CD4-positive, alpha-beta T cell (primary cell): ENCODE results near the gene DBH. TPM values are rescaled to one million over a fixed set of nuclear protein-coding genes. Genes with fewer than 3 reads are reported as not detected.
A peak's percentile ranks its signal among the peaks of the same experiment; 100 is the strongest.

Experiments
- ATAC-seq: fragments of 200-7000 bp; cut with Tn5 transposase; one replicate; pipeline ENCODE4 v1.10.0; 2022; ENCODE audit warnings: mild to moderate bottlenecking; ENCODE audit not compliant: poor library complexity
- CTCF ChIA-PET: fragments of 350-600 bp; sonication (Branson Sonifier 250); formaldehyde crosslinking; loops from one replicate; lab custom pipeline; 2021; ENCODE audit warnings: antibody characterized with exemption, inconsistent platforms; lab: Charles Lee
- POLR2A ChIA-PET: fragments of 350-600 bp; sonication (Branson Sonifier 250); formaldehyde crosslinking; loops from one replicate; lab custom pipeline; 2021; ENCODE audit warnings: antibody characterized with exemption, inconsistent platforms; lab: Charles Lee
- DNase-seq, 14 experiments: peaks; one replicate each; pipeline ENCODE4 v3.0.0-alpha.2; 2013 to 2020; ENCODE audit warnings: mixed read lengths in 2 of 14
- H3K27ac ChIP-seq, 2 donors: one replicate each; pipeline versions ENCODE4 v1.5.1 to v1.7.0; 2013; ENCODE audit warnings: low read length in 2 of 2, low read depth in 1 of 2, mild to moderate bottlenecking in 1 of 2
- H3K27me3 ChIP-seq, 2 experiments: 1 replicate in 1 of 2; 2 replicates in 1 of 2; pipeline versions ENCODE4 v1.6.1 to v1.7.0; 2013; ENCODE audit warnings: low read length in 2 of 2, control low read depth in 1 of 2, mild to moderate bottlenecking in 1 of 2, moderate library complexity in 1 of 2; ENCODE audit not compliant: insufficient read depth in 2 of 2, control insufficient read depth in 1 of 2
- H3K36me3 ChIP-seq: one replicate; pipeline ENCODE4 v1.6.1; 2013; ENCODE audit warnings: low read length, control low read depth; ENCODE audit not compliant: insufficient read depth
- H3K4me1 ChIP-seq: one replicate; pipeline ENCODE4 v1.6.1; 2013; ENCODE audit warnings: low read length, control low read depth; ENCODE audit not compliant: insufficient read depth
- H3K4me3 ChIP-seq: one replicate; pipeline ENCODE4 v1.5.1; 2013; ENCODE audit warnings: mild to moderate bottlenecking, low read length, moderate library complexity
- H3K9me3 ChIP-seq, 2 experiments: 1 replicate in 1 of 2; 2 replicates in 1 of 2; pipeline versions ENCODE4 v1.6.1 to v1.7.0; 2013; ENCODE audit warnings: low read length in 2 of 2, mild to moderate bottlenecking in 2 of 2, control low read depth in 1 of 2, moderate library complexity in 1 of 2; ENCODE audit not compliant: control insufficient read depth in 1 of 2, insufficient read depth in 1 of 2
- H3K27ac Mint-ChIP-seq: one replicate; pipeline ENCODE4 v1.8.0; 2020; ENCODE audit warnings: mixed read lengths
- H3K27me3 Mint-ChIP-seq: one replicate; pipeline ENCODE4 v1.8.0; 2021; ENCODE audit warnings: mixed read lengths
- H3K36me3 Mint-ChIP-seq: one replicate; pipeline ENCODE4 v1.8.0; 2021; ENCODE audit warnings: low read depth, mixed read lengths
- H3K4me1 Mint-ChIP-seq: one replicate; pipeline ENCODE4 v1.8.0; 2021; ENCODE audit warnings: low read depth, mixed read lengths
- H3K4me3 Mint-ChIP-seq: one replicate; pipeline ENCODE4 v1.8.0; 2020; ENCODE audit warnings: mild to moderate bottlenecking, mixed read lengths
- H3K9me3 Mint-ChIP-seq: one replicate; pipeline ENCODE4 v1.8.0; 2020; ENCODE audit warnings: mixed read lengths
- CTCF ChIP-seq: fragments of 200-600 bp; IDR thresholded peaks from one replicate; pipeline ENCODE4 v1.8.0; 2022; ENCODE audit warnings: antibody characterized with exemption, mild to moderate bottlenecking
- intact Hi-C, 2 experiments: fragments of 100-400 bp; cut with DNase I in 1 of 2; cut with micrococcal nuclease in 1 of 2; formaldehyde crosslinking; loops; one replicate each; pipeline versions ENCODE4 v1.15.1 to v1.9.0; 2023 to 2025; cut with DNase I, micrococcal nuclease
- total RNA-seq, 174 experiments: library from RNA in 2 of 174; stranded (reverse) in 2 of 174; gene quantifications; one replicate each; pipeline ENCODE4 v1.2.3 and lab custom pipeline; 2021 to 2026

The DBH gene
- total RNA-seq, 2 experiments from 2014 or later: 1.7 to 1.8 TPM

GRCh38 chr9:133690081-133690561 lies 54.0 kb downstream of the DBH start:
- peaks cover 13% of the 10 kb centered on the region for H3K4me1 ChIP-seq
- H3K9me3 ChIP-seq: no peaks in the 10 kb centered on the region
- Mint-ChIP-seq H3K27me3 (no peaks in the 10 kb centered on the region), H3K36me3 (peaks cover 55% of the 10 kb centered on the region), H3K27ac (no peak overlapping the region), H3K4me3 (no peak overlapping the region), H3K9me3 (no peaks in the 10 kb centered on the region), H3K4me1 (peaks cover 10% of the 10 kb centered on the region)
- H3K27me3 ChIP-seq: no peaks in the 10 kb centered on the region
- no peak overlapping the region for H3K27ac ChIP-seq
- peaks cover 30% of the 10 kb centered on the region for H3K36me3 ChIP-seq
- intact Hi-C loops: no loop called here
- H3K4me3 ChIP-seq: no peak overlapping the region
- DNase-seq (no peak), ATAC-seq (no peak)
- CTCF ChIA-PET: no interaction called here
- no peak for TF ChIP-seq CTCF
- POLR2A ChIA-PET: no interaction called here

- Histone ChIP-seq H3K4me1 (peaks cover 5% of the 10 kb centered on the region), H3K4me3 (no peak overlapping the region), H3K9me3 (no peaks in the 10 kb centered on the region), H3K27me3 (no peaks in the 10 kb centered on the region), H3K36me3 (peaks cover 32% of the 10 kb centered on the region), H3K27ac (no peak overlapping the region)
- POLR2A ChIA-PET: interaction anchor here (1.3 to 4.1 kb wide), 2 partner anchors 11 to 14 kb away, joined by 5 to 19 read pairs; no protein-coding TSS in a partner anchor
- DNase-seq: no peak
- Mint-ChIP-seq H3K27me3 (no peaks in the 10 kb centered on the region), H3K4me1 (peaks cover 4% of the 10 kb centered on the region), H3K36me3 (peaks cover 55% of the 10 kb centered on the region), H3K4me3 (no peak overlapping the region), H3K27ac (peak overlapping the region; percentile 42), H3K9me3 (no peaks in the 10 kb centered on the region)
- CTCF ChIA-PET: no interaction called here
- TF ChIP-seq CTCF: no peak
- ATAC-seq: no peak
- intact Hi-C loops: no loop called here
Measured at GRCh38 chr9:133691191-133691590, 55.0 kb downstream of the DBH start.

GRCh38 chr9:133691626-133692363 lies 55.6 kb downstream of the DBH start:
- H3K9me3 Mint-ChIP-seq: no peaks in the 10 kb centered on the region
- Histone ChIP-seq H3K9me3 (no peaks in the 10 kb centered on the region), H3K36me3 (peaks cover 32% of the 10 kb centered on the region), H3K4me1 (peaks cover 5% of the 10 kb centered on the region), H3K27ac (no peak overlapping the region), H3K27me3 (no peaks in the 10 kb centered on the region), H3K4me3 (no peak overlapping the region)
- no peak for DNase-seq
- ChIA-PET POLR2A (interaction anchor here (1.3 to 4.1 kb wide), 3 partner anchors 8 to 15 kb away, joined by 5 to 19 read pairs (median 6); no protein-coding TSS in a partner anchor), CTCF (no interaction called here)
- TF ChIP-seq CTCF: no peak
- H3K36me3 Mint-ChIP-seq: peaks cover 59% of the 10 kb centered on the region
- peaks cover 4% of the 10 kb centered on the region for H3K4me1 Mint-ChIP-seq
- intact Hi-C loops: no loop called here
- no peaks in the 10 kb centered on the region for H3K27me3 Mint-ChIP-seq
- ATAC-seq: peak; percentile 32
- H3K27ac Mint-ChIP-seq: peak overlapping the region; percentile 42
- H3K4me3 Mint-ChIP-seq: no peak overlapping the region
